ENCODE data around the gene EPHB3.

EPHB3 gene

DNA sequence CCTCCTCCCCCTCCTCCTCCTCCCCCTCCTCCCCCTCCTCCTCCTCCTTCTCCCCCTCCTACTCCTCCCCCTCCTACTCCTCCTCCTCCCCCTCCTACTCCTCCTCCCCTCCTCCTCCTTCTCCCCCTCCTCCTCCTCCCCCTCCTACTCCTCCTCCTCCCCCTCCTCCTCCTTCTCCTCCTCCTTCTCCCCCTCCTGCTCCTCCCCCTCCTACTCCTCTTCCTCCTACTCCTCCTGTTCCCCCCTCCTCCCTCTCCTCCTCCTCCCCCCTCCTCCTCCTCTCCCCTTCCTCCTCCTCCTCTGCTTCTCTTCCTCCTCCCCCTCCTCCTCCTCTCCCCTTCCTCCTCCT lies 17.1 kb upstream of the EPHB3 start:
- TF ChIP-seq FOXM1 (IDR thresholded peaks at IDR 0.05; ENCODE audit: borderline replicate concordance, low read depth) (no peak), YY1 (IDR thresholded peaks at IDR 0.05; ENCODE audit: low read depth) (no peak), CREB1 (IDR thresholded peaks at IDR 0.05; ENCODE audit: low read depth) (no peak), RAD21 (IDR thresholded peaks at IDR 0.05; ENCODE audit: low read depth) (no peak), TEAD4 (IDR thresholded peaks at IDR 0.05) (no peak), NFIC (IDR thresholded peaks at IDR 0.05) (no peak), TCF12 (IDR thresholded peaks at IDR 0.05; ENCODE audit: low read depth) (no peak), CEBPB (IDR thresholded peaks at IDR 0.05) (no peak)

- no peak for TF ChIP-seq EP300 (IDR thresholded peaks at IDR 0.05; ENCODE audit: borderline replicate concordance)
- TF ChIP-seq NFIC (IDR thresholded peaks at IDR 0.05): no peak
- no peak for TF ChIP-seq RAD21 (IDR thresholded peaks at IDR 0.05; ENCODE audit: low read depth)
- TF ChIP-seq, protein P1, sequence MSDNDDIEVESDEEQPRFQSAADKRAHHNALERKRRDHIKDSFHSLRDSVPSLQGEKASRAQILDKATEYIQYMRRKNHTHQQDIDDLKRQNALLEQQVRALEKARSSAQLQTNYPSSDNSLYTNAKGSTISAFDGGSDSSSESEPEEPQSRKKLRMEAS (IDR thresholded peaks at IDR 0.05): no peak
- TF ChIP-seq, protein P2, sequence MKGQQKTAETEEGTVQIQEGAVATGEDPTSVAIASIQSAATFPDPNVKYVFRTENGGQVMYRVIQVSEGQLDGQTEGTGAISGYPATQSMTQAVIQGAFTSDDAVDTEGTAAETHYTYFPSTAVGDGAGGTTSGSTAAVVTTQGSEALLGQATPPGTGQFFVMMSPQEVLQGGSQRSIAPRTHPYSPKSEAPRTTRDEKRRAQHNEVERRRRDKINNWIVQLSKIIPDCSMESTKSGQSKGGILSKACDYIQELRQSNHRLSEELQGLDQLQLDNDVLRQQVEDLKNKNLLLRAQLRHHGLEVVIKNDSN (IDR thresholded peaks at IDR 0.05): no peak
- no peak for TF ChIP-seq CEBPB (IDR thresholded peaks at IDR 0.05)
- no peak for TF ChIP-seq ZBTB7A (IDR thresholded peaks at IDR 0.05; ENCODE audit: low read depth)
- TF ChIP-seq TCF12 (IDR thresholded peaks at IDR 0.05; ENCODE audit: low read depth): no peak
- no peak for TF ChIP-seq EGR1 (IDR thresholded peaks at IDR 0.05)
- no peak for TF ChIP-seq TEAD4 (IDR thresholded peaks at IDR 0.05)
- TF ChIP-seq YY1 (IDR thresholded peaks at IDR 0.05; ENCODE audit: low read depth): no peak
- TF ChIP-seq REST (IDR thresholded peaks at IDR 0.05; ENCODE audit: low read depth): no peak
- TF ChIP-seq CREB1 (IDR thresholded peaks at IDR 0.05; ENCODE audit: low read depth): no peak
- TF ChIP-seq TAF1 (IDR thresholded peaks at IDR 0.05; ENCODE audit: low read depth): no peak
Measured at GRCh38 chr3:184545769-184546168, 15.8 kb upstream of the EPHB3 start.

DNA sequence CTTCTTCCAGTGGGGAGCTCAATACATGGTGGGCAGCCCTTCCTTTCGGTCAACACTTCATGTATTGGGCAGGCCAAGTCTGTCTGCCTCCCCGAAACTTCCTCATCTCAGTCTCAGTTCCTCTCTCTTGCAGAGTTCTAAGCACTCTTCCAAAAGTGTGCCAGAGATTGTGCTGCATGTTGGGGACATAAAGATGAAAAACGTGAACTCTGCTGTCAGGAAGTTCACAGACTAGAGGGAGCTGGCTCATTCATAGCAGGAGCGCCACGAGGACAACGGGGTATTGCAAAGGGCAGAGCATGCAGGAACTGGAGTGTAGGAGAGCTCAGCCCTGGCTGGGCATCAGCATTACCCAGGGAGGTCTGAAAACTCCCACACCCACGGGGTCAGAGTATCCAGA lies 15.3 kb upstream of the EPHB3 start:
- no peak for TF ChIP-seq CEBPB (IDR thresholded peaks at IDR 0.05)
- TF ChIP-seq YY1 (IDR thresholded peaks at IDR 0.05; ENCODE audit: low read depth): no peak
- TF ChIP-seq NFIC (IDR thresholded peaks at IDR 0.05): no peak
- TF ChIP-seq EP300 (IDR thresholded peaks at IDR 0.05; ENCODE audit: borderline replicate concordance): no peak
- TF ChIP-seq, protein P1 (IDR thresholded peaks at IDR 0.05): no peak
- TF ChIP-seq ZBTB7A (IDR thresholded peaks at IDR 0.05; ENCODE audit: low read depth): no peak
- no peak for TF ChIP-seq RAD21 (IDR thresholded peaks at IDR 0.05; ENCODE audit: low read depth)
- no peak for TF ChIP-seq REST (IDR thresholded peaks at IDR 0.05; ENCODE audit: low read depth)
- TF ChIP-seq, protein P2 (IDR thresholded peaks at IDR 0.05): no peak
- no peak for TF ChIP-seq FOXM1 (IDR thresholded peaks at IDR 0.05; ENCODE audit: borderline replicate concordance, low read depth)
- TF ChIP-seq EGR1 (IDR thresholded peaks at IDR 0.05): no peak
- TF ChIP-seq TEAD4 (IDR thresholded peaks at IDR 0.05): no peak
- no peak for TF ChIP-seq TAF1 (IDR thresholded peaks at IDR 0.05; ENCODE audit: low read depth)
- TF ChIP-seq CREB1 (IDR thresholded peaks at IDR 0.05; ENCODE audit: low read depth): no peak
- no peak for TF ChIP-seq TCF12 (IDR thresholded peaks at IDR 0.05; ENCODE audit: low read depth)

DNA sequence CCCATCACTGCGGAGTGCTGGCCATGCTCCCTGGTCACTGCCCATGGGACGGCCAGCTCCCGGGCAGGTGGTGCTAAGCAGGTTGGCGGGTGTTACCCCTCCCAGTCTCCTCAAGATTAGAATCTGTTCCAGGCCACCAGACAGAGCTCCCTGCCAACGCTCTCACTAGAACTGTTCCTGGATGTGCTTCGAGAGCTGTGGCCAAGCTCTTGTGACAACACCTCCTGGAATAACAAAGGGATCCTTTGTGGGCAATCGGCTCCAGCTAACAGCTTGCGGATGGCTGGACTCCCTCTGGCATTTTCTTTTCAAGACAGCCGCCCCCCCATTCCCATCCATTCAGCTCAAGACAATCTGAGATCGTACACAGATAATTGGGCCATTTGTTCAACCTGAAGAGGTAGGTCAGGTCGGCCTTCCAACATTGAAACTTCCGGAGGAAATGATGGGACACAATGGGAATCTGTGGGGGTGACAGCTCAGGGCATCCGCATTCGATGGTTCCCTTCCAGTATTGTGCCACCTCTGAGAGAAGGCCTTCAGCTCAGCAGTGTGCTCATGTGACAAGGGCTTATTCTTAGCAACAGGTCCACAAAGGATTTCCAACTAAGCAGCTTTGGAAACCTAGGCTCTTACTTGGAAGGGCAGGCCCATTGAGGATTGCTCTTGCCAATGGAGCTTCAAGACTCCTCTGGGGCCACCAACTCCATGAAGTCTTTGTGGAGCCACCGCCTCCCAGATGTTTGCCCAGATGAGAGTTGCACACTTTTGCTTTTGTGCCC lies 11.6 kb upstream of the EPHB3 start:
- TF ChIP-seq TEAD4 (IDR thresholded peaks at IDR 0.05) (no peak), TCF12 (IDR thresholded peaks at IDR 0.05; ENCODE audit: low read depth) (no peak), CEBPB (IDR thresholded peaks at IDR 0.05) (no peak), FOXM1 (IDR thresholded peaks at IDR 0.05; ENCODE audit: borderline replicate concordance, low read depth) (no peak)

- no peak for TF ChIP-seq TAF1 (IDR thresholded peaks at IDR 0.05; ENCODE audit: low read depth)
- no peak for TF ChIP-seq YY1 (IDR thresholded peaks at IDR 0.05; ENCODE audit: low read depth)
- TF ChIP-seq, protein P1 (IDR thresholded peaks at IDR 0.05): no peak
- TF ChIP-seq ZBTB7A (IDR thresholded peaks at IDR 0.05; ENCODE audit: low read depth): no peak
- no peak for TF ChIP-seq CEBPB (IDR thresholded peaks at IDR 0.05)
- no peak for TF ChIP-seq RAD21 (IDR thresholded peaks at IDR 0.05; ENCODE audit: low read depth)
- no peak for TF ChIP-seq TEAD4 (IDR thresholded peaks at IDR 0.05)
- TF ChIP-seq, protein P2 (IDR thresholded peaks at IDR 0.05): no peak
- TF ChIP-seq CREB1 (IDR thresholded peaks at IDR 0.05; ENCODE audit: low read depth): no peak
- no peak for TF ChIP-seq EGR1 (IDR thresholded peaks at IDR 0.05)
- TF ChIP-seq REST (IDR thresholded peaks at IDR 0.05; ENCODE audit: low read depth): no peak
- no peak for TF ChIP-seq FOXM1 (IDR thresholded peaks at IDR 0.05; ENCODE audit: borderline replicate concordance, low read depth)
- TF ChIP-seq NFIC (IDR thresholded peaks at IDR 0.05): no peak
- no peak for TF ChIP-seq TCF12 (IDR thresholded peaks at IDR 0.05; ENCODE audit: low read depth)
- TF ChIP-seq EP300 (IDR thresholded peaks at IDR 0.05; ENCODE audit: borderline replicate concordance): no peak
Measured at GRCh38 chr3:184551103-184551502, 10.5 kb upstream of the EPHB3 start.
